IPS-NIHi7 (cell line): ENCODE measurements around the gene PPL.
"Not testable (repeated sequence)": the region's sequence is repeated elsewhere in the genome, so short reads cannot be mapped to it uniquely, and the experiment has no call there.

Experiments used
- DNase-seq: peaks from one replicate; pipeline ENCODE4 v3.0.0; 2012; ENCODE audit warnings: mixed read lengths; ENCODE audit errors: extremely low spot score

Gene PPL

GRCh38 chr16:4909825-4910224, 27.1 kb downstream of the PPL start:
- no peak for DNase-seq

- no peak for DNase-seq
Observed at GRCh38 chr16:4908854-4909401, 28.0 kb downstream of the PPL start.

GRCh38 chr16:4904942-4905615, 31.9 kb downstream of the PPL start:
- DNase-seq = no peak

- no peak for DNase-seq
Observed at GRCh38 chr16:4904108-4904941, 32.6 kb downstream of the PPL start.

GRCh38 chr16:4902038-4902437, 34.9 kb downstream of the PPL start:
- no peak for DNase-seq

GRCh38 chr16:4900750-4901149, 36.2 kb downstream of the PPL start:
- no peak for DNase-seq

- no peak for DNase-seq
Observed at GRCh38 chr16:4900036-4900435, 36.9 kb downstream of the PPL start.

- no peak for DNase-seq
Observed at GRCh38 chr16:4899474-4899846, 37.5 kb downstream of the PPL start.

- DNase-seq = no peak
Observed at GRCh38 chr16:4898811-4899473, 38.0 kb downstream of the PPL start.

- no peak for DNase-seq
Observed at GRCh38 chr16:4897328-4897727, 39.6 kb downstream of the PPL start.

- not testable (repeated sequence) for DNase-seq
Observed at GRCh38 chr16:4896761-4897160, 40.2 kb downstream of the PPL start.

GRCh38 chr16:4895366-4895765, 41.6 kb downstream of the PPL start:
- DNase-seq = no peak

GRCh38 chr16:4894276-4895150, 42.4 kb downstream of the PPL start:
- DNase-seq = peak; percentile 41

- no peak for DNase-seq
Observed at GRCh38 chr16:4893103-4893862, 43.7 kb downstream of the PPL start.

- no peak for DNase-seq
Observed at GRCh38 chr16:4892361-4893102, 44.4 kb downstream of the PPL start.

GRCh38 chr16:4891886-4892216, 45.1 kb downstream of the PPL start:
- DNase-seq = no peak

- DNase-seq = no peak
Observed at GRCh38 chr16:4891097-4891885, 45.7 kb downstream of the PPL start.

GRCh38 chr16:4890686-4891085, 46.3 kb downstream of the PPL start:
- no peak for DNase-seq

- no peak for DNase-seq
Observed at GRCh38 chr16:4890026-4890425, 46.9 kb downstream of the PPL start.
